Measurements from ENCODE around the gene IPO8.

Gene IPO8

GRCh38 chr12:30696943-30697342 lies 1.3 kb upstream of the IPO8 start:
- Mint-ChIP-seq H3K36me3 (no peaks in the 10 kb centered on the region), H3K4me1 (peaks cover 34% of the 10 kb centered on the region), H3K4me3 (no peak overlapping the region), H3K27ac (no peak overlapping the region), H3K9me3 (no peaks in the 10 kb centered on the region)
- no peak for ATAC-seq
- DNase-seq (ENCODE audit: low spot score in 2 of 2): no peak

GRCh38 chr12:30696486-30696885 lies 817 bp upstream of the IPO8 start:
- DNase-seq (ENCODE audit: low spot score in 2 of 2) (no peak), ATAC-seq (no peak)
- H3K4me1 Mint-ChIP-seq: peaks cover 35% of the 10 kb centered on the region
- peak overlapping the region; percentile 89 for H3K4me3 Mint-ChIP-seq
- no peaks in the 10 kb centered on the region for H3K9me3 Mint-ChIP-seq
- peak overlapping the region; percentile 97 for H3K27ac Mint-ChIP-seq
- no peaks in the 10 kb centered on the region for H3K36me3 Mint-ChIP-seq

- H3K4me3 Mint-ChIP-seq: peak overlapping the region; percentile 89
- DNase-seq (ENCODE audit: low spot score in 2 of 2) (no peak), ATAC-seq (peak; percentile 44)
- peaks cover 39% of the 10 kb centered on the region for H3K4me1 Mint-ChIP-seq
- H3K36me3 Mint-ChIP-seq: no peaks in the 10 kb centered on the region
- no peaks in the 10 kb centered on the region for H3K9me3 Mint-ChIP-seq
- peak overlapping the region; percentile 97 for H3K27ac Mint-ChIP-seq
Observed at GRCh38 chr12:30696103-30696408, 387 bp upstream of the IPO8 start.

GRCh38 chr12:30694412-30695198 lies 1.1 kb downstream of the IPO8 start:
- peak overlapping the region; percentile 89 for H3K4me3 Mint-ChIP-seq
- peaks cover 40% of the 10 kb centered on the region for H3K4me1 Mint-ChIP-seq
- ATAC-seq (peak; percentile 6), DNase-seq (ENCODE audit: low spot score in 2 of 2) (no peak)
- H3K27ac Mint-ChIP-seq: peak overlapping the region; percentile 97
- no peaks in the 10 kb centered on the region for H3K9me3 Mint-ChIP-seq
- H3K36me3 Mint-ChIP-seq: peaks cover 8% of the 10 kb centered on the region

GRCh38 chr12:30692470-30692869 lies 3.2 kb downstream of the IPO8 start:
- Mint-ChIP-seq H3K36me3 (peaks cover 10% of the 10 kb centered on the region), H3K4me3 (no peak overlapping the region), H3K4me1 (peaks cover 44% of the 10 kb centered on the region), H3K27ac (no peak overlapping the region), H3K9me3 (no peaks in the 10 kb centered on the region)
- ATAC-seq: no peak
- no peak for DNase-seq (ENCODE audit: low spot score in 2 of 2)

GRCh38 chr12:30691122-30691879 lies 4.4 kb downstream of the IPO8 start:
- no peak for ATAC-seq
- Mint-ChIP-seq H3K36me3 (peaks cover 10% of the 10 kb centered on the region), H3K4me3 (no peak overlapping the region), H3K27ac (no peak overlapping the region), H3K9me3 (no peaks in the 10 kb centered on the region), H3K4me1 (peaks cover 46% of the 10 kb centered on the region)
- DNase-seq (ENCODE audit: low spot score in 2 of 2): no peak

GRCh38 chr12:30687265-30687986 lies 8.2 kb downstream of the IPO8 start:
- DNase-seq (ENCODE audit: low spot score in 2 of 2) (no peak), ATAC-seq (no peak)
- no peaks in the 10 kb centered on the region for H3K9me3 Mint-ChIP-seq
- peak overlapping the region; percentile 1 for H3K27ac Mint-ChIP-seq
- H3K4me1 Mint-ChIP-seq: peaks cover 16% of the 10 kb centered on the region
- no peak overlapping the region for H3K4me3 Mint-ChIP-seq
- peaks cover 45% of the 10 kb centered on the region for H3K36me3 Mint-ChIP-seq

GRCh38 chr12:30679241-30679640 lies 16.4 kb downstream of the IPO8 start:
- Mint-ChIP-seq H3K27ac (no peak overlapping the region), H3K4me3 (no peak overlapping the region), H3K9me3 (no peaks in the 10 kb centered on the region), H3K36me3 (peaks cover 87% of the 10 kb centered on the region), H3K4me1 (no peaks in the 10 kb centered on the region)
- no peak for ATAC-seq
- DNase-seq (ENCODE audit: low spot score in 2 of 2): no peak

GRCh38 chr12:30678221-30678620 lies 17.4 kb downstream of the IPO8 start:
- Mint-ChIP-seq H3K36me3 (peaks cover 87% of the 10 kb centered on the region), H3K4me1 (no peaks in the 10 kb centered on the region), H3K9me3 (no peaks in the 10 kb centered on the region), H3K4me3 (no peak overlapping the region), H3K27ac (no peak overlapping the region)
- DNase-seq (ENCODE audit: low spot score in 2 of 2): no peak
- ATAC-seq: no peak

GRCh38 chr12:30661210-30661609 lies 34.5 kb downstream of the IPO8 start:
- Mint-ChIP-seq H3K36me3 (peaks cover 97% of the 10 kb centered on the region), H3K9me3 (no peaks in the 10 kb centered on the region), H3K27ac (no peak overlapping the region), H3K4me1 (no peaks in the 10 kb centered on the region), H3K4me3 (no peak overlapping the region)
- no peak for DNase-seq (ENCODE audit: low spot score in 2 of 2)
- no peak for ATAC-seq

GRCh38 chr12:30652034-30652696 lies 43.5 kb downstream of the IPO8 start:
- H3K36me3 Mint-ChIP-seq: peaks cover 77% of the 10 kb centered on the region
- ATAC-seq (no peak), DNase-seq (ENCODE audit: low spot score in 2 of 2) (no peak)
- no peak overlapping the region for H3K4me3 Mint-ChIP-seq
- no peak overlapping the region for H3K27ac Mint-ChIP-seq
- H3K4me1 Mint-ChIP-seq: peaks cover 8% of the 10 kb centered on the region
- no peaks in the 10 kb centered on the region for H3K9me3 Mint-ChIP-seq

- H3K27ac Mint-ChIP-seq: no peak overlapping the region
- no peaks in the 10 kb centered on the region for H3K9me3 Mint-ChIP-seq
- ATAC-seq: no peak
- H3K36me3 Mint-ChIP-seq: peaks cover 68% of the 10 kb centered on the region
- DNase-seq (ENCODE audit: low spot score in 2 of 2): no peak
- no peak overlapping the region for H3K4me3 Mint-ChIP-seq
- H3K4me1 Mint-ChIP-seq: no peaks in the 10 kb centered on the region
Observed at GRCh38 chr12:30646821-30647220, 48.8 kb downstream of the IPO8 start.

GRCh38 chr12:30643366-30643765 lies 52.3 kb downstream of the IPO8 start:
- H3K27ac Mint-ChIP-seq: no peak overlapping the region

GRCh38 chr12:30640392-30640791 lies 55.3 kb downstream of the IPO8 start:
- DNase-seq (ENCODE audit: low spot score in 2 of 2) (no peak), ATAC-seq (no peak)
- no peaks in the 10 kb centered on the region for H3K9me3 Mint-ChIP-seq
- no peaks in the 10 kb centered on the region for H3K4me1 Mint-ChIP-seq
- H3K27ac Mint-ChIP-seq: no peak overlapping the region
- peaks cover 73% of the 10 kb centered on the region for H3K36me3 Mint-ChIP-seq
- no peak overlapping the region for H3K4me3 Mint-ChIP-seq

More at GRCh38 chr12:30643366-30643765, 52.3 kb downstream of the IPO8 start:
- Mint-ChIP-seq H3K4me1 (no peaks in the 10 kb centered on the region), H3K36me3 (peaks cover 69% of the 10 kb centered on the region), H3K4me3 (no peak overlapping the region), H3K9me3 (no peaks in the 10 kb centered on the region)
- ATAC-seq (no peak), DNase-seq (ENCODE audit: low spot score in 2 of 2) (no peak)

GRCh38 chr12:30635385-30635784 lies 60.3 kb downstream of the IPO8 start:
- ATAC-seq: no peak
- Mint-ChIP-seq H3K36me3 (peaks cover 93% of the 10 kb centered on the region), H3K27ac (no peak overlapping the region), H3K4me3 (no peak overlapping the region), H3K4me1 (no peaks in the 10 kb centered on the region), H3K9me3 (no peaks in the 10 kb centered on the region)
- DNase-seq (ENCODE audit: low spot score in 2 of 2): no peak

All from stimulated activated effector memory CD8-positive, alpha-beta T cell treated with anti-CD3 and anti-CD28 coated beads, Interleukin-12 subunit alpha, Interleukin-12 subunit beta, amount 100 ng/mL, for 72 hours (primary cell).